Neural cell (in vitro differentiated cells): Measurements from ENCODE around the gene RAB11FIP3.

Source experiments
- EP300 ChIP-seq: fragments of 450-650 bp; conservative IDR thresholded peaks from 2 replicates; pipeline ENCODE4 v1.6.1; 2014; ENCODE audit warnings: antibody characterized with exemption, mild to moderate bottlenecking, moderate library complexity; ENCODE audit not compliant: poor library complexity, severe bottlenecking
- EZH2 ChIP-seq: fragments of 200-600, 300-800 bp; shearing (Covaris generic), sonication (generic); IDR thresholded peaks from 2 replicates; pipeline ENCODE4 v1.6.1; 2014; ENCODE audit warnings: antibody characterized with exemption, low read length, borderline replicate concordance, mild to moderate bottlenecking; ENCODE audit not compliant: insufficient read depth, poor library complexity, severe bottlenecking
- MXI1 ChIP-seq: fragments of 450-650 bp; conservative IDR thresholded peaks from 2 replicates; pipeline ENCODE4 v1.6.1; 2014; ENCODE audit warnings: antibody characterized with exemption, mild to moderate bottlenecking; ENCODE audit not compliant: poor library complexity, severe bottlenecking
- POLR2AphosphoS5 ChIP-seq: IDR thresholded peaks from 2 replicates; pipeline ENCODE4 v1.6.1; 2012
- RAD21 ChIP-seq: fragments of 450-650 bp; conservative IDR thresholded peaks from 2 replicates; pipeline ENCODE4 v1.6.1; 2014; ENCODE audit warnings: antibody characterized with exemption, mild to moderate bottlenecking, moderate library complexity
- TAF1 ChIP-seq: IDR thresholded peaks from 2 replicates; pipeline ENCODE4 v1.6.1; 2012; ENCODE audit warnings: low read depth
- TF ChIP-seq, protein P1 (sequence below): fragments of 450-650 bp; IDR thresholded peaks from 2 replicates; pipeline ENCODE4 v1.5.1; 2014; ENCODE audit warnings: antibody characterized with exemption, mild to moderate bottlenecking, moderate library complexity; ENCODE audit not compliant: poor library complexity, severe bottlenecking
- TF ChIP-seq, protein P2 (sequence below): IDR thresholded peaks from 2 replicates; pipeline ENCODE4 v1.6.1; 2012; ENCODE audit warnings: borderline replicate concordance

DNA sequence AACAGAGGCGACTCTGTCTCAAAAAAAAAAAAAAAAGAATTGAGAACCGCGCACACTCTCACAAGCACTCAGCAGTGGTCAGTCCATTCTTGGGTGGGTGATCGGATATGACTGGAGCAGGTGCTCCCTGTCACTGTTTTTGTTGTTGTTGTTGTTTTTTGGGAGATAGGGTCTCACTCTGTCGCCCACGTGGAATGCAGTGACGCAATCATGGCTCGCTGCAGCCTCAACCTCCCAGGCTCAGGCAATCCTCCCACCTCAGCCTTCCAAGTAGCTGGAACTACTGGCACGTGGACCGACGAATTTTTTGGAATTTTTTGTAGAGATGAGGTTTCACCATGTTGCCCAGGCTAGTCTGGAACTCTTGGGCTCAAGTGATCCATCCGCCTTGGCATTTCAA lies 30.0 kb downstream of the RAB11FIP3 start:
- TF ChIP-seq, protein P1, sequence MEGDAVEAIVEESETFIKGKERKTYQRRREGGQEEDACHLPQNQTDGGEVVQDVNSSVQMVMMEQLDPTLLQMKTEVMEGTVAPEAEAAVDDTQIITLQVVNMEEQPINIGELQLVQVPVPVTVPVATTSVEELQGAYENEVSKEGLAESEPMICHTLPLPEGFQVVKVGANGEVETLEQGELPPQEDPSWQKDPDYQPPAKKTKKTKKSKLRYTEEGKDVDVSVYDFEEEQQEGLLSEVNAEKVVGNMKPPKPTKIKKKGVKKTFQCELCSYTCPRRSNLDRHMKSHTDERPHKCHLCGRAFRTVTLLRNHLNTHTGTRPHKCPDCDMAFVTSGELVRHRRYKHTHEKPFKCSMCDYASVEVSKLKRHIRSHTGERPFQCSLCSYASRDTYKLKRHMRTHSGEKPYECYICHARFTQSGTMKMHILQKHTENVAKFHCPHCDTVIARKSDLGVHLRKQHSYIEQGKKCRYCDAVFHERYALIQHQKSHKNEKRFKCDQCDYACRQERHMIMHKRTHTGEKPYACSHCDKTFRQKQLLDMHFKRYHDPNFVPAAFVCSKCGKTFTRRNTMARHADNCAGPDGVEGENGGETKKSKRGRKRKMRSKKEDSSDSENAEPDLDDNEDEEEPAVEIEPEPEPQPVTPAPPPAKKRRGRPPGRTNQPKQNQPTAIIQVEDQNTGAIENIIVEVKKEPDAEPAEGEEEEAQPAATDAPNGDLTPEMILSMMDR = no peak
- TF ChIP-seq MXI1 (no peak), RAD21 (no peak), POLR2AphosphoS5 (no peak), EZH2 (no peak), TAF1 (no peak), EP300 (no peak)
- TF ChIP-seq, protein P2, sequence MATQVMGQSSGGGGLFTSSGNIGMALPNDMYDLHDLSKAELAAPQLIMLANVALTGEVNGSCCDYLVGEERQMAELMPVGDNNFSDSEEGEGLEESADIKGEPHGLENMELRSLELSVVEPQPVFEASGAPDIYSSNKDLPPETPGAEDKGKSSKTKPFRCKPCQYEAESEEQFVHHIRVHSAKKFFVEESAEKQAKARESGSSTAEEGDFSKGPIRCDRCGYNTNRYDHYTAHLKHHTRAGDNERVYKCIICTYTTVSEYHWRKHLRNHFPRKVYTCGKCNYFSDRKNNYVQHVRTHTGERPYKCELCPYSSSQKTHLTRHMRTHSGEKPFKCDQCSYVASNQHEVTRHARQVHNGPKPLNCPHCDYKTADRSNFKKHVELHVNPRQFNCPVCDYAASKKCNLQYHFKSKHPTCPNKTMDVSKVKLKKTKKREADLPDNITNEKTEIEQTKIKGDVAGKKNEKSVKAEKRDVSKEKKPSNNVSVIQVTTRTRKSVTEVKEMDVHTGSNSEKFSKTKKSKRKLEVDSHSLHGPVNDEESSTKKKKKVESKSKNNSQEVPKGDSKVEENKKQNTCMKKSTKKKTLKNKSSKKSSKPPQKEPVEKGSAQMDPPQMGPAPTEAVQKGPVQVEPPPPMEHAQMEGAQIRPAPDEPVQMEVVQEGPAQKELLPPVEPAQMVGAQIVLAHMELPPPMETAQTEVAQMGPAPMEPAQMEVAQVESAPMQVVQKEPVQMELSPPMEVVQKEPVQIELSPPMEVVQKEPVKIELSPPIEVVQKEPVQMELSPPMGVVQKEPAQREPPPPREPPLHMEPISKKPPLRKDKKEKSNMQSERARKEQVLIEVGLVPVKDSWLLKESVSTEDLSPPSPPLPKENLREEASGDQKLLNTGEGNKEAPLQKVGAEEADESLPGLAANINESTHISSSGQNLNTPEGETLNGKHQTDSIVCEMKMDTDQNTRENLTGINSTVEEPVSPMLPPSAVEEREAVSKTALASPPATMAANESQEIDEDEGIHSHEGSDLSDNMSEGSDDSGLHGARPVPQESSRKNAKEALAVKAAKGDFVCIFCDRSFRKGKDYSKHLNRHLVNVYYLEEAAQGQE = no peak
